Omental fat pad (tissue), 4 donors: Measurements from ENCODE around the gene GPN3. TPM values are rescaled to one million over a fixed set of nuclear protein-coding genes. Genes with fewer than 3 reads are reported as not detected.
"Not testable (repeated sequence)": the region's sequence is repeated elsewhere in the genome, so short reads cannot be mapped to it uniquely, and the experiment has no call there.

Experiments used
- ATAC-seq: fragments of 150-250 bp; one replicate; pipeline ENCODE4 v1.9.1; 2016; ENCODE audit warnings: mild to moderate bottlenecking, moderate library complexity; ENCODE audit not compliant: low FRiP score
- DNase-seq: peaks from one replicate; pipeline ENCODE4 v3.0.0-alpha.2; 2019; ENCODE audit warnings: low spot score
- total RNA-seq, 4 donors: library from RNA; depleted of rRNA; stranded (reverse); fragments of >200 nt; gene quantifications; one replicate each; pipeline ENCODE4 v1.1.0, GENCODE V29; 2016
- TF ChIP-seq, protein P1 (sequence below), 3 donors: fragments of 450-650 bp; IDR thresholded peaks; one replicate each; pipeline ENCODE4 v1.5.1; 2016 to 2017; ENCODE audit warnings: antibody characterized with exemption in 3 of 3, mild to moderate bottlenecking in 3 of 3, moderate library complexity in 2 of 3

Gene GPN3
- total RNA-seq, 4 donors from 2014 or later: 14.7 to 25.3 (median 21.2) TPM

DNA sequence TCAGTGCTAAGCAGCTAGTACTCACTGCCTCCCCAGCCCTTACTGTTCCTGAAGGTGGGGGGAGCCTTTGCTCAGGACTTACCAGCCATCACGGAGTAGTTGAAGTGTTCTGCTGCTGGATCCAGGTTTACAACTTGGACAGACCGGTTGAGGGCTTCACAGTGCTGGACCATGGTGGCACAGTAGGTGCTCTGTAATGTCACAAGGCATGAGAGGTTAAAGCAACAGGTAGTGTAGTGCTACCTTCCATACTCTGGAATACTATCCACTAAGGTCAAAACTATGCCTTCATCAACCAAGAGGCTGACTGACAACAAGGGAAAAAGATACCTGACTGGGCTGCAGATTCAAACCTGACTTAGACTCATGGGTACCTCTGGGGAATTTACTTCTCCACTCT lies 3.0 kb downstream of the GPN3 start:
- TF ChIP-seq, protein P1, sequence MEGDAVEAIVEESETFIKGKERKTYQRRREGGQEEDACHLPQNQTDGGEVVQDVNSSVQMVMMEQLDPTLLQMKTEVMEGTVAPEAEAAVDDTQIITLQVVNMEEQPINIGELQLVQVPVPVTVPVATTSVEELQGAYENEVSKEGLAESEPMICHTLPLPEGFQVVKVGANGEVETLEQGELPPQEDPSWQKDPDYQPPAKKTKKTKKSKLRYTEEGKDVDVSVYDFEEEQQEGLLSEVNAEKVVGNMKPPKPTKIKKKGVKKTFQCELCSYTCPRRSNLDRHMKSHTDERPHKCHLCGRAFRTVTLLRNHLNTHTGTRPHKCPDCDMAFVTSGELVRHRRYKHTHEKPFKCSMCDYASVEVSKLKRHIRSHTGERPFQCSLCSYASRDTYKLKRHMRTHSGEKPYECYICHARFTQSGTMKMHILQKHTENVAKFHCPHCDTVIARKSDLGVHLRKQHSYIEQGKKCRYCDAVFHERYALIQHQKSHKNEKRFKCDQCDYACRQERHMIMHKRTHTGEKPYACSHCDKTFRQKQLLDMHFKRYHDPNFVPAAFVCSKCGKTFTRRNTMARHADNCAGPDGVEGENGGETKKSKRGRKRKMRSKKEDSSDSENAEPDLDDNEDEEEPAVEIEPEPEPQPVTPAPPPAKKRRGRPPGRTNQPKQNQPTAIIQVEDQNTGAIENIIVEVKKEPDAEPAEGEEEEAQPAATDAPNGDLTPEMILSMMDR (IDR thresholded peaks at IDR 0.05): no peak
- ATAC-seq (no peak), DNase-seq (no peak)

DNA sequence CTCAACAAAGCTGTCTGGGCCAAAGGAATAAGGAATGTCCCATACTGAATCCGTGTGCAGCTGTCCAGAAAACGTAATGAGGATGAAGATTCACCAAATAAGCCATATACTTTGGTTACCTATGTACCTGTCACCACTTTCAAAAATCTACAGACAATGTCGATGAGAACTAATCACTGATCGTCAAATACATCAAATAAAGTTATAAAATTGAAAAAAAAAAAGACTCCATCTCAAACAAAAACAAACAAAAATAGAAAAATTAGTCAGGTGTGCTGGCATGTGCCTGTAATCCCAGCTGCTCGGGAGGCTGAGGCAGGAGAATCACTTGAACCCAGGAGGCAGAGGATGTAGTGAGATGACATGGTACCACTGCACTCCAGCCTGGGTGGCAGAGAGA lies 6.9 kb downstream of the GPN3 start:
- ATAC-seq, DNase-seq: not testable (repeated sequence)

DNA sequence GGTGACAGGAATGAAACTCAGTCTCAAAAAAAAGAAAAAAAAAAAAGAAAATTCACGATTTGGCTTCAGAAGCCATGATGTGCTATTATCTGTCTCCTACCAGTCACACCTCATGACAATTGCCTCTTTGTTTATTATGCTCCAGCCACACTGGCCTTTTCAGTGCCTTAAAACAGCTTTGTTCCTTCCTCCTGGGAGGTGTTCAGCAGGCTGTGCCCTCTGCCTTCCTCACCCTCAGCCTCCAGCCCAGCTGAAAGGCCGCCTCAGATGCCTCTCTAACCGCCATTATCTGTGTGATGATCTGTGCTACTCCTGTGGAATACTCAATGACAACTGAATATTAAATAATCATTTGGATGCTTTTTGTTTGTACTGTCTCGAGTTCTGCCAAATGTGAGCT lies 9.3 kb downstream of the GPN3 start:
- DNase-seq (no peak), ATAC-seq (no peak)
- TF ChIP-seq, protein P1 (IDR thresholded peaks at IDR 0.05): no peak

DNA sequence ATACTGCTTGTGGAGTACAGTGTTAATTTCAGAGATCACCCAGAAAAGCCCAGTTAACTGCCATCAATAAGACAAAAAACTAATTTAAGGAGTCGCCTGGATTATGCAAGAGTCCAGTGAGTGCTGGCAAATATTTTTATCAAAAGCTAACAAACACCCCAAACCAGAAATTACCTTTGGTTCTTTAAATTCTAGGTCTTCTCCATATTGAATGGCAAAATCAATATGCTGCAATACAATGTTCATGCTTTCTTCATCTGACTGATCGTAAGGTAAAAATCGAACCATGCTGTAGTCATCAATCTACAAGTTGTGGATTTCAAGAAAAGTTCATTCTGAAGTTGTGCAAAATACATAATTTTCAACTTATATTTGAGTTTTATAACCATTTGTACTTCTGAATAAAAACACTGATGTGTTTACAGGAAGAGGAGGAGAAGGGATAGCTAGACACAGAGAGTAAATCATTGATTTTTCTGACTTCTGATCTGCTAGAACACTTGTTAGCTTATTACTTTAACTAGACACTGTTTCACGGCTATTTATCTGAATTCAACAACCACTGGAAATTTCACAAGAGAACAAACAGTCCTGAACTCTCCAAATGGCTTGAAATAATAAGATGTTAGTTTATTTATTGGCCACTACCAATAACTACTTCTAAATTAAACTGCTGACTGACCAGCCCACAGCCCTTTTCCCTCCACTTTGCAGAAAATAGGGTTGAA lies 14.3 kb downstream of the GPN3 start:
- ATAC-seq (no peak), DNase-seq (no peak)
- TF ChIP-seq, protein P1 (IDR thresholded peaks at IDR 0.05): no peak

DNA sequence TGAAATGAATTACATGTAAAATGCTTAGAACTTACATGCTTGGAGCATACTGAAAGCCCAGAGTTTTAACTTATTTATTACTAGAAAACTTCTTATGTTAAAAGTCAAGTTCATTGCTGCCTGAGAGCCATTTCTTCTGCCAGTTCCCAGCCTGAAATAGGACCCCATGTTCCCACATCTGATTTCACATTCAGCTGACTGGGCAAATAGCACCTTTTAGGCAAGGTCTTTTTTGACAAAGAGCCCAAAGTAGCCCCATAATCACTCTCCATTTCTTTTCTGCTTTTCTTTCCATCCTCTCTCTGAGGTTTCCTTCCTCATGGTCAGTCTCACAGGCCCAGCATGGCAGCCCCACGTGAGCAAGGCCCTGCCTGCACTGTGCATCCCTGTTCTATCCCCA lies 16.8 kb downstream of the GPN3 start:
- TF ChIP-seq, protein P1 (IDR thresholded peaks at IDR 0.05): no peak
- ATAC-seq (no peak), DNase-seq (no peak)

DNA sequence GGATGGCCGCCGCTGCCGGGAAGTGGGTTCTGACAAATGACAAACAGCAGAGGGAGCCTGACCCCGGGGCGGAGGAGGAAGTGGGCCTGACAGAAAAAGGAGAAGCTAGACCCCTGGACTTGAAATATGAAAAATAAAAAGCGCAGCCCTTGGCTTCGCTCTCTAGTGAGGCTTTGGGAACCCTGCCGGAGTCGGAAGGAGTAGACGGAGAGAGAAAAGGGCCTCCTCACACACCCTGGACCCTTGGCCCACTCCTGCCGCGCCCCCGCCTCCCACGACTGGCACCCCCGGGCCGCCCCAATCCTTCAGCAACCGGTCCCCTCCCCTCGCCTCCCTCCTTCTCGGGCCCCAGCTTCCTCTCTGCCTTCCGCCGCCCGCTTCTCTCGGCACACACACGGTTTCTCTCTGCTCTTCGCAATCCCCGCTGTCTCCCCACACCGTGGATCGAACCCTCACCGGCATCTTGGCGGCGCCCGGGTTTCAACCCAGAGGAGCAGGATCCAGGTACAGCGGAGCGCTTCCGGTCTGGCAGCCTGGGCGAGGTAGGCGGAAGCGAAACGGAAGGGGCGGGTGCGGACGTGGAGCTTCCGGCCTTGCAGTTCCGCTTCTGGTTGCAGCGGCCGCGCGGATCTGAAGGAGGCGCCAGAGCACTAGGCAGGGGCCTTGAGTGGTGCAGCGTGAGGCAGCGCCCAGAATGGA lies 18.1 kb downstream of the GPN3 start, which contains the start of gene ARPC3:
Gene ARPC3 (minus strand): TSS at position 539 of the 699 bp plus-strand sequence. CDS start 77 bp downstream, at position 462.
- TF ChIP-seq, protein P1 (IDR thresholded peaks at IDR 0.05): no peak
- DNase-seq (peak; percentile 81), ATAC-seq (peak; percentile 99)

DNA sequence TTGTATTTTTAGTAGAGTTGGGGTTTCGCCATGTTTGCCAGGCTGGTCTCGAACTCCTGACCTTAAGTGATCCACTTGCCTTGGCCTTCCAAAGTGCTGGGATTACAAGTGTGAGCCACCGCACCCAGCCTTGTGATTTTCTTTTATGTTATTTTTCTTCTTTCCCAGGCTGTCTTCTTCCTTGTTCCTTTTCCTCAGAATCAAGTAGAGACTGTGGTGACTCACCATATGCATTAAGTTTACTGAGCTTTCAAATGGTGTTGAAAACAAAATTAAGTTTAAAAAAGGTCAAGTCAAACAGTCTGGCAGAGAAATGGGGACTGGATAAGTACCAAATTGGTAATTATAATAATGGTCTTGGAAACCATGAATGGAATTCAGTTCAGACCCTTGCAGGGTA lies 23.6 kb downstream of the GPN3 start:
- TF ChIP-seq, protein P1 (IDR thresholded peaks at IDR 0.05): no peak
- DNase-seq: no peak
- ATAC-seq: no peak
